GM15510 (cell line): ENCODE data around the gene NETO1.

Experiments used
- POLR2A ChIP-seq: IDR thresholded peaks from 3 replicates; pipeline ENCODE4 v1.6.1; 2011; ENCODE audit warnings: borderline replicate concordance; ENCODE audit not compliant: insufficient read length; ENCODE audit errors: extremely low read depth

NETO1 gene

DNA sequence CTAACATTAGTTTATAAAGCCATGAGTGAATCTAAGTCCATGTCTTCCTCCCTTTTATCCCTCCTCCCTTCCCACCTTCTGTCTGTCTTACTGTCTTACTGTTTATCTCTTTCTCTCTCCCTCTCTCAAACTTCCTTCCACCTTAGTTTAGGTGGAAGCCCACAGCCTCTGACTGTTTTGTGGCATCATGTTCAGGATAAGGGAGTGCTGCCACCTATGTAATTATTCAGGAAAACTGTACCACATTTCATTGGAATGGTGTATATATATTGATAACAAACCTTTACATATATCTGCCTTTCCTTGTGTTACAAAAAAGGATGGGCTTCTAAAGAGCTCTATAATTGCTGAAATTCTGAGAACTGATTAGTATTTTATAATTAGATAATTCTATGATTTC is 48.7 kb downstream of the NETO1 start:
- no peak for TF ChIP-seq POLR2A

DNA sequence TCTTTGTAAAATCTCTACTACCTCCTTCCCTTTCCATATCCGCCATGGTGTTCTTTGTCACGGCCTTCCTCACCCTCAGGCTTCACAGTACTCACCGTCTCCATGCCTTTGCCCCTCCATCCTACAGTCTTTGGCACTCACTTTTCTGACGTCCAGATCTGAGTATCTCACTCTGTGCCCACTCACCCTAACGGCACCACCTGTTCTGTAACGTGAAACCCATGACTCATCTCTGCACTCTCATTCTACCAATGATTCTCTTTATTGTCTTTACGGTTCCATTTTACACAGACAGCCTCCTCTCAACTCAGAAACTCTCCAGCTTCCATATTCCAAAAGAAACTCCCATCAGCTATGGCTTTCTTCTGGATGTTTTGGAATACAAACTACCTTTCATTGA is 56.7 kb downstream of the NETO1 start:
- TF ChIP-seq POLR2A = no peak

DNA sequence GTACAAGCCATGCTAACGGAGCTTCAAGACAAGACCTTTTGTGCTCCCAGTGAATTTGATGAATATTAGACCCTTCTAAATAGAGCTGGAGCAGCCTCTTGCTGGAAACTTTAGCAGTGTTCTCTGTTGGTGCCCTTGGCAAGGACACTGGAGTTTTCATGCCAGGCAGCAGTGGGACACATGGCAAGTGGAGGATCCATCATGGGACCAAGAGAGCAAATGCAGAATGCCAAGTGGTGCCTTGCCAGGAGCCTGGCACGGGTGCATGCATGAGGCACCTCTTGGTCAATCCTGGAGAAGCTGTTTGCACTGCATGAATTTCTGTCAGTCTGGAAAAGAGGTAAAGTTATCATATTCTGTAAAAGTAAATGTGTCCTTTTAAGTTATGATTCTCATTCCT is 59.1 kb downstream of the NETO1 start:
- TF ChIP-seq POLR2A = no peak

DNA sequence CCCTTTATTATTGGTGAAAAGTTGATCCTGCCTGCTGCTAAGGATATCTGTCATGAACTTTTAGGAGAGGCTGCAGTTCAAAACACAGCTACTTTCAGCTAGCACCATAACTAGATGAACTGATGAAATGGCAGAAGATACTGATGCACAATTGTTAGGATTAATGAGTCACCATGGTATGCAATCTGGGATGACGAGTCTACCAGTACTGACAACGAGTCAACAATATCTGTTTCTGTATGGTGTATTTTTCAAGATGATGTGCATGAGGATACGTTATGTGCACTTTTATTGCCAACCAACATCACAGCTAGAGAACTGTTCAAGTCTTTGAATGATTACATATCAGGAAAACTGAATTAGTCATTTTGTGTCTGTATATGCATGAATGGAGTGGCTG is 68.7 kb downstream of the NETO1 start:
- no peak for TF ChIP-seq POLR2A

GRCh38 chr18:72783530-72783929 is 84.3 kb downstream of the NETO1 start:
- TF ChIP-seq POLR2A = no peak

DNA sequence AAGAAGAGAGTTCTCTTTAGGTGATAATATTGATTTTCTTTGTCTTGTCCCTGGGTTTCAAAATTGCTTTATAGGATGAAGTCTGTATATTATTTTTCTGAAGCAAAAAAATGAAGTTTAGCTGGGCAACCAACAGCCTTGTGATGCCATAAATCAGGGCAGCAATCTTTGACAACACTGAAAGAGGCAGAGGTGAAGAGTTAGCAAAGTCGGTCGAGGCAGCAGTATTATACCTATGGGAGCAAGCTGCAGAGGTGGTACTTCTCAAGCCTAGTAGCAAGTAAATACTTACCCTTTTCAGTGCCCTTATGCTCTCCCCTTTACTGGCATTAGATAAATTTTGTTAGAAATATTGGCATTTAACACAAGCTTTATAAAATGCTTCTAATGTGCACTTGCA is 92.9 kb downstream of the NETO1 start:
- TF ChIP-seq POLR2A = no peak

GRCh38 chr18:72772916-72773315 is 94.9 kb downstream of the NETO1 start:
- no peak for TF ChIP-seq POLR2A

- TF ChIP-seq POLR2A = no peak
Observed at GRCh38 chr18:72768681-72769229, 99.0 kb downstream of the NETO1 start.

GRCh38 chr18:72762515-72763122 is 105.2 kb downstream of the NETO1 start:
- TF ChIP-seq POLR2A = no peak

- TF ChIP-seq POLR2A = no peak
Observed at GRCh38 chr18:72752220-72752619, 115.6 kb downstream of the NETO1 start.

GRCh38 chr18:72742002-72742401 is 125.8 kb downstream of the NETO1 start:
- TF ChIP-seq POLR2A = no peak

- TF ChIP-seq POLR2A = no peak
Observed at GRCh38 chr18:72738136-72738535, 129.7 kb downstream of the NETO1 start.

DNA sequence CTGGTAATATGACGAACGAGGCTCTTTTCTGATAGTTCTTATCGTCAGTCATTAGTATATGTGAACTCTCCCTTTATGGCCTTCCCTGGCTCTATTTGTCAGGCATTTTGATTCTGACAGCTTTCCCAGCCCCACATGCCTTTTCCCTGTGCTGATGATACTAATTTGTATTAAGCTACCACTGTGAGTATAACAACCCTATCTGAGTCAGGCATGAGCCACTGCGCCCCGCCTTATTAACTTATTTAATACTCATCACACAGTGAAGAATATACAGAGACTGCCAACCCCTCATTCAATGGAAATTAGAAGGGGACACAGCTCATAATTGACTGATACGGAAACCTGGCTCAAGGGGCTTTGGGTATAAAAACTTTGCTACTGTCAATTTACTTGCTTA is 140.0 kb downstream of the NETO1 start:
- no peak for TF ChIP-seq POLR2A

- TF ChIP-seq POLR2A = no peak
Observed at GRCh38 chr18:72727038-72727655, 140.6 kb downstream of the NETO1 start.

- TF ChIP-seq POLR2A = no peak
Observed at GRCh38 chr18:72726201-72726600, 141.6 kb downstream of the NETO1 start.

GRCh38 chr18:72721330-72721729 is 146.5 kb downstream of the NETO1 start:
- no peak for TF ChIP-seq POLR2A

GRCh38 chr18:72720116-72720515 is 147.7 kb downstream of the NETO1 start:
- TF ChIP-seq POLR2A = no peak

GRCh38 chr18:72704202-72704601 is 163.6 kb downstream of the NETO1 start:
- no peak for TF ChIP-seq POLR2A
